ENCODE results near the gene ERGIC3.

ERGIC3 gene

GRCh38 chr20:35518955-35519354, 22.9 kb upstream of the ERGIC3 start:
- no peak for DNase-seq (ENCODE audit: low spot score)
- Histone ChIP-seq H3K4me1 (ENCODE audit: control insufficient read depth in 2 of 2, insufficient read depth in 1 of 2, low read depth in 1 of 2, low read length in 2 of 2) (no peaks in the 10 kb centered on the region), H3K9me3 (replicated peaks in 1 of 2; ENCODE audit: control insufficient read depth in 2 of 2, insufficient read depth in 1 of 2, low read depth in 1 of 2, low read length in 2 of 2) (no peaks in the 10 kb centered on the region), H2BK12ac (ENCODE audit: low read length) (no peak overlapping the region), H4K91ac (ENCODE audit: low read depth, low read length, poor library complexity) (no peak overlapping the region), H2BK120ac (ENCODE audit: low read depth, low read length) (no peak overlapping the region), H3K4me2 (ENCODE audit: insufficient read depth, low read length, poor library complexity, severe bottlenecking) (no peak overlapping the region), H3K4ac (ENCODE audit: low read length) (no peak overlapping the region), H2AFZ (ENCODE audit: low read length) (no peak overlapping the region), H3K14ac (ENCODE audit: low read length) (no peak overlapping the region), H3K27me3 (ENCODE audit: control insufficient read depth in 3 of 3, insufficient read depth in 3 of 3, low read depth in 1 of 3, low read length in 3 of 3) (no peaks in the 10 kb centered on the region), H3K79me1 (ENCODE audit: low read depth, low read length) (no peaks in the 10 kb centered on the region), H3K18ac (ENCODE audit: low read length) (no peak overlapping the region), H3K9ac (ENCODE audit: low read depth, low read length, poor library complexity) (no peak overlapping the region), H3K23ac (ENCODE audit: low read depth, low read length, poor library complexity) (no peak overlapping the region), H4K8ac (ENCODE audit: low read depth, low read length) (no peak overlapping the region), H2BK5ac (ENCODE audit: low read length) (no peak overlapping the region), H3K4me3 (ENCODE audit: low read length in 2 of 2) (no peak overlapping the region), H3K36me3 (replicated peaks in 1 of 2; ENCODE audit: control insufficient read depth in 2 of 2, insufficient read depth in 2 of 2, low read length in 2 of 2) (peaks cover 0 to 11% of the 10 kb centered on the region in 2 donors), H2AK5ac (ENCODE audit: low read depth, low read length) (no peak overlapping the region), H2BK15ac (ENCODE audit: low read length) (no peak overlapping the region), H3K27ac (replicated peaks; ENCODE audit: low read length) (no peak overlapping the region)
- WGBS, 2 donors (ENCODE audit: extremely low coverage in 2 of 2, insufficient read length in 2 of 2, insufficient replicate concordance in 1 of 2) = no CpG with 5 or more reads among the region's 9 CpGs

DNA sequence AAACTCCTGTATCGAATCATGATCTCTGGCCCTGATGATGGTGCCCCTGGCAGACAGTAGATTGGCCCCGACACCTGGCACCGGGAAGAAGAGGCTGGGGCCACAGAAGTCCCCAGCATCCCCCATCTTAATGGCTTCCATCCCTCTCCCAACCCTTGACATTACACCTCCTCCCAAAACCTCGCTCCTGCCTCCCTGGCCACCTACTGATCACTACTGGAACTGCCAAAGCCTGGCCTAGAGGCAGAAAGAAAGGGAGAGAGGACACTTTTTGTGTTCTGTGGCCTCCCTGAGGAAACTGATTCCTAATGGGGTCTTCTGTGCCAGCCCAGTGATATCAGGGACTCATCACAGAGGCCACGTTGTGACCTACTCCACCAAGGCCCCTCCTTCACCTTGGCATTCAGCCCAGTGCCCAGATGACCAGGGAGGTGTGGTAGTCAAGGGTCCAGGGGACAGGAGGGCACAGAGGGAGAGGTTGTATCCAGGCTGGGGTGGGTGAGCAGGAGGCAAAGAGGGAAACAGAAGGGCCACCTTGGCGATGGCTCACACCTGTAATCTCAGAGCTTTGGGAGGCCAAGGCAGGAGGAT, 18.5 kb upstream of the ERGIC3 start:
- no CpG with 5 or more reads among the region's 6 CpGs for WGBS, 2 donors (ENCODE audit: extremely low coverage in 2 of 2, insufficient read length in 2 of 2, insufficient replicate concordance in 1 of 2)
- H3K36me3 ChIP-seq (replicated peaks in 1 of 2; ENCODE audit: control insufficient read depth in 2 of 2, insufficient read depth in 2 of 2, low read length in 2 of 2) = no peaks in the 10 kb centered on the region

GRCh38 chr20:35525639-35526038, 16.2 kb upstream of the ERGIC3 start:
- no CpG with 5 or more reads among the region's 1 CpG for WGBS, 2 donors (ENCODE audit: extremely low coverage in 2 of 2, insufficient read length in 2 of 2, insufficient replicate concordance in 1 of 2)
- H3K4me3 ChIP-seq (ENCODE audit: low read length in 2 of 2) = peak overlapping the region in 1 of 2 donors; percentile 30
- no peak overlapping the region for H3K23ac ChIP-seq (ENCODE audit: low read depth, low read length, poor library complexity)
- H2BK5ac ChIP-seq (ENCODE audit: low read length) = no peak overlapping the region
- no peak overlapping the region for H3K27ac ChIP-seq (replicated peaks; ENCODE audit: low read length)
- no peak overlapping the region for H4K8ac ChIP-seq (ENCODE audit: low read depth, low read length)
- peaks cover 3 to 5% of the 10 kb centered on the region in 2 donors for H3K9me3 ChIP-seq (replicated peaks in 1 of 2; ENCODE audit: control insufficient read depth in 2 of 2, insufficient read depth in 1 of 2, low read depth in 1 of 2, low read length in 2 of 2)
- no peak overlapping the region for H3K18ac ChIP-seq (ENCODE audit: low read length)
- no peak for DNase-seq (ENCODE audit: low spot score)
- no peak overlapping the region for H2BK15ac ChIP-seq (ENCODE audit: low read length)
- no peaks in the 10 kb centered on the region for H3K79me1 ChIP-seq (ENCODE audit: low read depth, low read length)
- no peak overlapping the region for H2BK120ac ChIP-seq (ENCODE audit: low read depth, low read length)
- peaks cover 0 to 3% of the 10 kb centered on the region in 2 donors for H3K4me1 ChIP-seq (ENCODE audit: control insufficient read depth in 2 of 2, insufficient read depth in 1 of 2, low read depth in 1 of 2, low read length in 2 of 2)
- H3K36me3 ChIP-seq (replicated peaks in 1 of 2; ENCODE audit: control insufficient read depth in 2 of 2, insufficient read depth in 2 of 2, low read length in 2 of 2) = no peaks in the 10 kb centered on the region
- H3K4ac ChIP-seq (ENCODE audit: low read length) = no peak overlapping the region
- H2AK5ac ChIP-seq (ENCODE audit: low read depth, low read length) = no peak overlapping the region
- no peak overlapping the region for H3K9ac ChIP-seq (ENCODE audit: low read depth, low read length, poor library complexity)
- H2BK12ac ChIP-seq (ENCODE audit: low read length) = no peak overlapping the region
- H4K91ac ChIP-seq (ENCODE audit: low read depth, low read length, poor library complexity) = no peak overlapping the region
- no peaks in the 10 kb centered on the region for H3K27me3 ChIP-seq (ENCODE audit: control insufficient read depth in 3 of 3, insufficient read depth in 3 of 3, low read depth in 1 of 3, low read length in 3 of 3)
- H3K14ac ChIP-seq (ENCODE audit: low read length) = no peak overlapping the region
- H2AFZ ChIP-seq (ENCODE audit: low read length) = no peak overlapping the region
- H3K4me2 ChIP-seq (ENCODE audit: insufficient read depth, low read length, poor library complexity, severe bottlenecking) = no peak overlapping the region

More for the DNA sequence above, 18.5 kb upstream of the ERGIC3 start:
- no peak overlapping the region for H2BK5ac ChIP-seq (ENCODE audit: low read length)
- no peak overlapping the region for H2BK120ac ChIP-seq (ENCODE audit: low read depth, low read length)
- peaks cover 3 to 5% of the 10 kb centered on the region in 2 donors for H3K9me3 ChIP-seq (replicated peaks in 1 of 2; ENCODE audit: control insufficient read depth in 2 of 2, insufficient read depth in 1 of 2, low read depth in 1 of 2, low read length in 2 of 2)
- H3K27ac ChIP-seq (replicated peaks; ENCODE audit: low read length) = no peak overlapping the region
- H3K27me3 ChIP-seq (ENCODE audit: control insufficient read depth in 3 of 3, insufficient read depth in 3 of 3, low read depth in 1 of 3, low read length in 3 of 3) = no peaks in the 10 kb centered on the region
- H4K91ac ChIP-seq (ENCODE audit: low read depth, low read length, poor library complexity) = no peak overlapping the region
- H3K9ac ChIP-seq (ENCODE audit: low read depth, low read length, poor library complexity) = no peak overlapping the region
- no peak overlapping the region for H3K4me3 ChIP-seq (ENCODE audit: low read length in 2 of 2)
- no peak overlapping the region for H2AK5ac ChIP-seq (ENCODE audit: low read depth, low read length)
- H3K14ac ChIP-seq (ENCODE audit: low read length) = no peak overlapping the region
- H3K23ac ChIP-seq (ENCODE audit: low read depth, low read length, poor library complexity) = peak overlapping the region; percentile 4
- no peak overlapping the region for H3K4ac ChIP-seq (ENCODE audit: low read length)
- H2AFZ ChIP-seq (ENCODE audit: low read length) = no peak overlapping the region
- no peak overlapping the region for H2BK12ac ChIP-seq (ENCODE audit: low read length)
- no peak overlapping the region for H2BK15ac ChIP-seq (ENCODE audit: low read length)
- no peak for DNase-seq (ENCODE audit: low spot score)
- no peak overlapping the region for H3K18ac ChIP-seq (ENCODE audit: low read length)
- H3K4me1 ChIP-seq (ENCODE audit: control insufficient read depth in 2 of 2, insufficient read depth in 1 of 2, low read depth in 1 of 2, low read length in 2 of 2) = peaks cover 0 to 3% of the 10 kb centered on the region in 2 donors
- no peaks in the 10 kb centered on the region for H3K79me1 ChIP-seq (ENCODE audit: low read depth, low read length)
- no peak overlapping the region for H4K8ac ChIP-seq (ENCODE audit: low read depth, low read length)
- no peak overlapping the region for H3K4me2 ChIP-seq (ENCODE audit: insufficient read depth, low read length, poor library complexity, severe bottlenecking)

DNA sequence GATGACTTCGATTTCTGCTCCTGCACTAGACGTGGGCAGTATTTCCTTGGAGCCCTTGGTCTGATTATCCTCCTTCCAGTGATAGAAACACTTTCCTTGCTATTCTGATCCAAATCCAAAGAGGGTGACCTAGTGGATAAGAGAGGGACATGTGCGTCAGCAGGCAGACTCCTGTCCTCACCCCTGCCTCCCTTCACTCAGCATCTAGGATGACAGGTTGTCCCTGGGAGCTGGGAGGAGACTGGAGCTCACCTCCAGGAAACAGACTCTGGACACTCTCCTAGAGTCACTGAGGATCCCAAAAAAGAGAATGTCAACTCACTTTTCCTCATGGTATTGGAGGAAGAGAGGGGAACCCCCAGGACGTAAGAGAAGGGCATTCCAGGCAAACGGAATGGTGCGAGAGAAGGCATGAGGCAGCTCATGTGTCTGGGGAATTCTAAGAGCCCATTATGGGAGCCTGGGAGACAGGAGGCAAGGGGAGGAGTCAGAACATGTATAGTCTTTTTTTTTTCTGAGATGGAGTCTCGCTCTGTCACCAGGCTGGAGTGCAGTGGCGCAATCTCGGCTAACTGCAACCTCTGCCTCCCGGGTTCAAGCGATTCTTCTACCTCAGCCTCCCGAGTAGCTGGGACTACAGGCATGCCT, 14.6 kb upstream of the ERGIC3 start:
- H2BK5ac ChIP-seq (ENCODE audit: low read length) = no peak overlapping the region
- no peak overlapping the region for H3K9ac ChIP-seq (ENCODE audit: low read depth, low read length, poor library complexity)
- H2BK15ac ChIP-seq (ENCODE audit: low read length) = no peak overlapping the region
- no peak overlapping the region for H3K18ac ChIP-seq (ENCODE audit: low read length)
- no peaks in the 10 kb centered on the region for H3K79me1 ChIP-seq (ENCODE audit: low read depth, low read length)
- H2BK12ac ChIP-seq (ENCODE audit: low read length) = no peak overlapping the region
- no peak overlapping the region for H3K14ac ChIP-seq (ENCODE audit: low read length)
- H3K23ac ChIP-seq (ENCODE audit: low read depth, low read length, poor library complexity) = no peak overlapping the region
- no peak overlapping the region for H4K91ac ChIP-seq (ENCODE audit: low read depth, low read length, poor library complexity)
- no peak overlapping the region for H2BK120ac ChIP-seq (ENCODE audit: low read depth, low read length)
- H3K4me2 ChIP-seq (ENCODE audit: insufficient read depth, low read length, poor library complexity, severe bottlenecking) = no peak overlapping the region
- no peaks in the 10 kb centered on the region for H3K27me3 ChIP-seq (ENCODE audit: control insufficient read depth in 3 of 3, insufficient read depth in 3 of 3, low read depth in 1 of 3, low read length in 3 of 3)
- no peaks in the 10 kb centered on the region for H3K36me3 ChIP-seq (replicated peaks in 1 of 2; ENCODE audit: control insufficient read depth in 2 of 2, insufficient read depth in 2 of 2, low read length in 2 of 2)
- H4K8ac ChIP-seq (ENCODE audit: low read depth, low read length) = no peak overlapping the region
- no peak overlapping the region for H2AK5ac ChIP-seq (ENCODE audit: low read depth, low read length)
- no peak for DNase-seq (ENCODE audit: low spot score)
- no peak overlapping the region for H3K4me3 ChIP-seq (ENCODE audit: low read length in 2 of 2)
- no peak overlapping the region for H3K4ac ChIP-seq (ENCODE audit: low read length)
- peaks cover 3 to 5% of the 10 kb centered on the region in 2 donors for H3K9me3 ChIP-seq (replicated peaks in 1 of 2; ENCODE audit: control insufficient read depth in 2 of 2, insufficient read depth in 1 of 2, low read depth in 1 of 2, low read length in 2 of 2)
- no peak overlapping the region for H3K27ac ChIP-seq (replicated peaks; ENCODE audit: low read length)
- H2AFZ ChIP-seq (ENCODE audit: low read length) = no peak overlapping the region
- peaks cover 0 to 3% of the 10 kb centered on the region in 2 donors for H3K4me1 ChIP-seq (ENCODE audit: control insufficient read depth in 2 of 2, insufficient read depth in 1 of 2, low read depth in 1 of 2, low read length in 2 of 2)
- no CpG with 5 or more reads among the region's 12 CpGs for WGBS, 2 donors (ENCODE audit: extremely low coverage in 2 of 2, insufficient read length in 2 of 2, insufficient replicate concordance in 1 of 2)

Measured in neuronal stem cell (in vitro differentiated cells).